ENCODE data around the gene SGK1. TPM values are rescaled to one million over a fixed set of nuclear protein-coding genes. Genes with fewer than 3 reads are reported as not detected.
"Not testable (repeated sequence)": the region's sequence is repeated elsewhere in the genome, so short reads cannot be mapped to it uniquely, and the experiment has no call there.

The SGK1 gene
- total RNA-seq, 4 donors from 2014 or later = 379 to 684 (median 450) TPM

DNA sequence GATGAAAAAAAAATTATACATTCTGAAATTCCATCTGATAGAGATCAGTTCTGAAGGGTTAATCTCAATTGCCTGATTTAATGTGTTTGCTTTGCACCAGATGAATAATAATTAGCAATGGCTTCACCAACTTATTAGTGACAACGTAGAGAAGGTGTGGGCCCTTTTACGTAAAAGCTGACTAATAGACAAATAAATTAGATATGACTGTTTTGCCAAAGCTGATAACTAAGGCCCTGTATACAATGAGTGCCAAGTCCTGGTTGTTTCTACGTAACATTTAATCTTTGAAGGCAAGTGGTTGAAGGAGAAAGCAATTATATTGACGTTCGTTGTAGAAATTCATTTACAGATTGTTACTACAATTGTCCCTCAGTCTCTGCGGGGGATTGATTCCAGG is 10.8 kb downstream of the SGK1 start:
- H3K9me3 ChIP-seq = no peaks in the 10 kb centered on the region
- H3K27ac ChIP-seq = no peak overlapping the region
- no peaks in the 10 kb centered on the region for H3K27me3 ChIP-seq
- H3K4me3 ChIP-seq = no peak overlapping the region
- WGBS = 77% methylated on average over 6 of the region's 6 CpGs
- H3K36me3 ChIP-seq = no peaks in the 10 kb centered on the region
- DNase-seq (ENCODE audit: low spot score in 2 of 2) = no peak
- no peaks in the 10 kb centered on the region for H3K4me1 ChIP-seq
- TF ChIP-seq EP300 (IDR thresholded peaks at IDR 0.05) = no peak
- TF ChIP-seq POLR2A (IDR thresholded peaks at IDR 0.05) = no peak
- TF ChIP-seq, protein P1, sequence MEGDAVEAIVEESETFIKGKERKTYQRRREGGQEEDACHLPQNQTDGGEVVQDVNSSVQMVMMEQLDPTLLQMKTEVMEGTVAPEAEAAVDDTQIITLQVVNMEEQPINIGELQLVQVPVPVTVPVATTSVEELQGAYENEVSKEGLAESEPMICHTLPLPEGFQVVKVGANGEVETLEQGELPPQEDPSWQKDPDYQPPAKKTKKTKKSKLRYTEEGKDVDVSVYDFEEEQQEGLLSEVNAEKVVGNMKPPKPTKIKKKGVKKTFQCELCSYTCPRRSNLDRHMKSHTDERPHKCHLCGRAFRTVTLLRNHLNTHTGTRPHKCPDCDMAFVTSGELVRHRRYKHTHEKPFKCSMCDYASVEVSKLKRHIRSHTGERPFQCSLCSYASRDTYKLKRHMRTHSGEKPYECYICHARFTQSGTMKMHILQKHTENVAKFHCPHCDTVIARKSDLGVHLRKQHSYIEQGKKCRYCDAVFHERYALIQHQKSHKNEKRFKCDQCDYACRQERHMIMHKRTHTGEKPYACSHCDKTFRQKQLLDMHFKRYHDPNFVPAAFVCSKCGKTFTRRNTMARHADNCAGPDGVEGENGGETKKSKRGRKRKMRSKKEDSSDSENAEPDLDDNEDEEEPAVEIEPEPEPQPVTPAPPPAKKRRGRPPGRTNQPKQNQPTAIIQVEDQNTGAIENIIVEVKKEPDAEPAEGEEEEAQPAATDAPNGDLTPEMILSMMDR (IDR thresholded peaks at IDR 0.05) = no peak
- no peak for TF ChIP-seq POLR2AphosphoS5 (IDR thresholded peaks at IDR 0.05)

DNA sequence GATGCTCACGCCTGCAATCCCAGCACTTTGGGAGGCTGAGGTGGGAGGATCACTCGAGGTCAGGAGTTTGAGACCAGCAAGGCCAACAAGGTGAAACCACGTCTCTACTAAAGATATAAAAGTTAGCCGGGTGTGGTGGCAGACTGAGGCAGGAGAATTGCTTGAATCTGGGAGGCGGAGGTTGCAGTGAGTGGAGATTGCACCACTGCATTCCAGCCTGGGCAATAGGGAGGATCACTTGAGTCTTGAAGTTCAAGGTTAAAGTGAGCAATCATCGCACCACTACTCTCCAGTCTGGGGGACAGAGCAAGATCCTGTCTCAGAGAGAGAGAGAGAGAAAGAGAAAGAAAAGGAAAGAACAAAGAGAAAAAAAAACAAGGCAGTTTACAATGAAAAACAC is 13.5 kb downstream of the SGK1 start:
- not testable (repeated sequence) for H3K27me3 ChIP-seq; H3K4me3 ChIP-seq; H3K36me3 ChIP-seq; H3K4me1 ChIP-seq; DNase-seq (ENCODE audit: low spot score in 2 of 2); H3K27ac ChIP-seq; H3K9me3 ChIP-seq
- WGBS = 92% methylated on average over 6 of the region's 6 CpGs

DNA sequence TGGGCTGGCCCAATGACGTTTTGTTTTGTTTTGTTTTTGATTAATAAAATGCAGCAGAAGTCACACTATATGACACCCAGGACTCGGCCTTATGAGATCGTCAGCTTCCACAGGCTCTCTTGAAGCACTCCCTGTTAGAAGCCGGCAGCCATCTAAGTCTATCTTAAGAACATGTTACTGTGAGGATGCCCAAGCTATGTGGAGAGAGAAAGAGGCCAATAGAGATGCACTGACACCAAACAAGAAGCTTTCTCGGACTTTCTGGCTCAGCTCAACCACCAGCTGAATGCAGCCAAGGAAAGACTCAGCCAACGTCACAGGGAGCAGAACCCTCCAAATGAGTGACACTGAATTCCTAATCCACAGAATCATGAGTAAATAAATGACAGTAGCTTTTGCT is 14.0 kb downstream of the SGK1 start:
- Histone ChIP-seq H3K4me1 (peaks cover 8% of the 10 kb centered on the region), H3K4me3 (no peak overlapping the region), H3K36me3 (no peaks in the 10 kb centered on the region), H3K27me3 (no peaks in the 10 kb centered on the region), H3K27ac (no peak overlapping the region), H3K9me3 (no peaks in the 10 kb centered on the region)
- TF ChIP-seq EP300 (IDR thresholded peaks at IDR 0.05) (no peak), POLR2AphosphoS5 (IDR thresholded peaks at IDR 0.05) (no peak), POLR2A (IDR thresholded peaks at IDR 0.05) (no peak)
- TF ChIP-seq, protein P1 (IDR thresholded peaks at IDR 0.05) = no peak
- 66% methylated on average over 6 of the region's 6 CpGs for WGBS
- no peak for DNase-seq (ENCODE audit: low spot score in 2 of 2)

DNA sequence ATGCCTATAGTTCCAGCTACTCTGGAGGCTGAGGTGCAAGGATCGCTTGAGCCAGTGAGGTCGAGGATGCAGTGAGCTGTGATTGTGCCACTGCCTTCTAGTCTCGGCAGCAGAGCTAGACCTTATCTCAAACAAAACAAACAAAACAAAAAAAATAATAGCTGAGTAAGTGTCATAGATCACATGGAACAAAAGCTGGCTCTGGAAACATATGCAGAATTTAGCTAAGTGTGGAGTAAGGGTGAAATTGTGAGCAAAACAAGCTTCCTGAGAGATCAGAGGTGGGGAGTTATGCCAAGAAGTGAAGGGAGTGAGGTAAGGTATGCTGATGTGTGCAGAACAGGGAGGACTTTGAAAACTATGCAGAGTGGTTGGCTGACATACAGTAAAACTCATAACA is 18.7 kb downstream of the SGK1 start:
- WGBS = 53% methylated on average over 3 of the region's 3 CpGs
- no peaks in the 10 kb centered on the region for H3K36me3 ChIP-seq

DNA sequence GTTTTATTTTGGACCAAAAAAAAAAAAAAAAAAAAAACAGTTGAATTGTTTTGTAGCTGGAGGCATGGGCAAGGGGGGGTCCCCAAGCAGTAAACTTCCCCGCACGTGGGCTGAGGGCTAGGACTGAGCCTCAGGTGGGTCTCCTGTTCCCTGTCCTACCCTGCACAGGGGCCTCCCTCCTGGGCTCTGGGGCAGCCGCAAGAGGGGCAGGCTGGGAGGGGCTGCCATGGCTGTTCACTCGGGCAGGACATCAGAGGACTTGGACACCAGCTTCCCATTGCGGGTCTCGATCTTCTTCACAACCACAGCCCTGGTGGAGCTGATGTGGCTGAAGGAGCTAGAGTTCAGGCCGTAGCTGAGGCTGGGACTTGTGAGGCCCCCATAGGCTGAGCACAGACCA is 21.1 kb downstream of the SGK1 start:
- H3K27ac ChIP-seq = no peak overlapping the region
- WGBS = 76% methylated on average over 5 of the region's 7 CpGs
- no peak for DNase-seq (ENCODE audit: low spot score in 2 of 2)
- no peak for TF ChIP-seq POLR2A (IDR thresholded peaks at IDR 0.05)
- TF ChIP-seq, protein P1 (IDR thresholded peaks at IDR 0.05) = no peak
- TF ChIP-seq POLR2AphosphoS5 (IDR thresholded peaks at IDR 0.05) = no peak
- TF ChIP-seq EP300 (IDR thresholded peaks at IDR 0.05) = no peak
- H3K4me1 ChIP-seq = peaks cover 16% of the 10 kb centered on the region
- no peaks in the 10 kb centered on the region for H3K27me3 ChIP-seq
- H3K4me3 ChIP-seq = no peak overlapping the region
- H3K9me3 ChIP-seq = no peaks in the 10 kb centered on the region
- H3K36me3 ChIP-seq = no peaks in the 10 kb centered on the region

More for the DNA sequence above, 18.7 kb downstream of the SGK1 start:
- H3K27ac ChIP-seq = peak overlapping the region; percentile 50
- no peak overlapping the region for H3K4me3 ChIP-seq
- TF ChIP-seq POLR2AphosphoS5 (IDR thresholded peaks at IDR 0.05) (no peak), EP300 (IDR thresholded peaks at IDR 0.05) (no peak)
- no peaks in the 10 kb centered on the region for H3K9me3 ChIP-seq
- DNase-seq (ENCODE audit: low spot score in 2 of 2) = no peak
- no peaks in the 10 kb centered on the region for H3K27me3 ChIP-seq
- peaks cover 16% of the 10 kb centered on the region for H3K4me1 ChIP-seq

DNA sequence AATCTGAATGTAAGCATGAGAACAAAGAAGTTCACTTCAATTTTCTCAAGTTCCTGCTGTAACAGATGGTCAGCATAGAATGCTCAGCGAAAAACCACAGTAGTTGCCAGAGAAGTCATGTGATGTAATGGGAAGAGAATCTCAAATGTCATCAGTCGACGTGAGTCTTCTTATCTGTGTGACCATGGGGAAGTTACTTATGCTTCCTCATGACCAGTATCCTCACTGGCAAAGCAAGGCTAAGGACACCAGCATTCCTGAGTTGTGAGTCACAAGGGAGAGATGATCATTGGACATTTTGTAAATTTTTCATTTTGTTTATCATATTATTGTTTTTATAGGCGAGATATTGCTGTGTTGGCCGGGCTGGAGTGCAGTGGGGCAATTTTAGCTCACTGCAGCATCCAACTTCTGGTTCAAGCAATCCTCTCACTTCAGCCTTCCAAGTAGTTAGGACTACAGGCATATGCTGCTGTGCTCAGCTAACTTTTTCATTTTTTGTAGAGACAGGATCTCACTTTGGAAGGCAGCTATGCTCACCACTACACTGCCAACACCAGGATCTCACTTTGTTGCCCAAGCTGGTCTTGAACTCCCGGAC is 21.9 kb downstream of the SGK1 start:
- H3K27ac ChIP-seq = peak overlapping the region; percentile 6
- no peaks in the 10 kb centered on the region for H3K27me3 ChIP-seq
- DNase-seq (ENCODE audit: low spot score in 2 of 2) = no peak
- no peak overlapping the region for H3K4me3 ChIP-seq
- H3K4me1 ChIP-seq = peaks cover 16% of the 10 kb centered on the region
- WGBS = 60% methylated on average over 6 of the region's 6 CpGs
- H3K36me3 ChIP-seq = no peaks in the 10 kb centered on the region
- TF ChIP-seq POLR2AphosphoS5 (IDR thresholded peaks at IDR 0.05) = no peak
- TF ChIP-seq POLR2A (IDR thresholded peaks at IDR 0.05) = no peak
- no peaks in the 10 kb centered on the region for H3K9me3 ChIP-seq

DNA sequence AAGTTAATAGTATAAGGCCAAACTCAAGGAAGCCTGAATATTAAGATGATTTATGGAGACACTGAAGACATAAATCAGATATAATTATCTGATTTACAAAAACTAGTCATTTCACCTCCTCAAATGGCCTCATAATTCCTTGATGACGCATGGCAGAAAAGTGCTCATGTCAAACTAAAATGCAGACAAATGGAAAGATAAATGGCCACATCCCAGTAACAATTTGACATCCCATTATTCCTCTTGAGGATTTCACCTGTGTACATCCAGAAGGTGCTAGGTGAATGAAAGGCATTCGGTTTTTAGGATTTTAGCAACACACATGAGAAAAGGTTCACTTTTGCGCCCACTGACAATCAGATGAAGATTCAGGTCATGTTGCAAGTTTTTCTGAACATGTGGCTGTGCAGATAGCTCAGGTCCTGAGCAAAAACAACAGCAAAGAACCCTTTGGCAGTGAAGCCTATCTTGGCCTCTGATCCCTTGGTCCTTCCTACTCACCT is 24.2 kb downstream of the SGK1 start:
- Histone ChIP-seq H3K36me3 (no peaks in the 10 kb centered on the region), H3K4me1 (peaks cover 9% of the 10 kb centered on the region), H3K27me3 (no peaks in the 10 kb centered on the region), H3K9me3 (no peaks in the 10 kb centered on the region), H3K27ac (no peak overlapping the region), H3K4me3 (no peak overlapping the region)
- DNase-seq (ENCODE audit: low spot score in 2 of 2) = no peak
- WGBS = 82% methylated on average over 3 of the region's 3 CpGs
- TF ChIP-seq POLR2A (IDR thresholded peaks at IDR 0.05) (no peak), POLR2AphosphoS5 (IDR thresholded peaks at IDR 0.05) (no peak), EP300 (IDR thresholded peaks at IDR 0.05) (no peak)
- TF ChIP-seq, protein P1 (IDR thresholded peaks at IDR 0.05) = no peak

Data from suprapubic skin (tissue), 4 donors.